GM04503 (cell line): ENCODE results near the gene MMP17.
"Not testable (repeated sequence)": the region's sequence is repeated elsewhere in the genome, so short reads cannot be mapped to it uniquely, and the experiment has no call there.

ENCODE experiments used
- DNase-seq: peaks from one replicate; pipeline ENCODE4 v3.0.0-alpha.2; 2012; ENCODE audit warnings: low read depth

MMP17 gene

DNA sequence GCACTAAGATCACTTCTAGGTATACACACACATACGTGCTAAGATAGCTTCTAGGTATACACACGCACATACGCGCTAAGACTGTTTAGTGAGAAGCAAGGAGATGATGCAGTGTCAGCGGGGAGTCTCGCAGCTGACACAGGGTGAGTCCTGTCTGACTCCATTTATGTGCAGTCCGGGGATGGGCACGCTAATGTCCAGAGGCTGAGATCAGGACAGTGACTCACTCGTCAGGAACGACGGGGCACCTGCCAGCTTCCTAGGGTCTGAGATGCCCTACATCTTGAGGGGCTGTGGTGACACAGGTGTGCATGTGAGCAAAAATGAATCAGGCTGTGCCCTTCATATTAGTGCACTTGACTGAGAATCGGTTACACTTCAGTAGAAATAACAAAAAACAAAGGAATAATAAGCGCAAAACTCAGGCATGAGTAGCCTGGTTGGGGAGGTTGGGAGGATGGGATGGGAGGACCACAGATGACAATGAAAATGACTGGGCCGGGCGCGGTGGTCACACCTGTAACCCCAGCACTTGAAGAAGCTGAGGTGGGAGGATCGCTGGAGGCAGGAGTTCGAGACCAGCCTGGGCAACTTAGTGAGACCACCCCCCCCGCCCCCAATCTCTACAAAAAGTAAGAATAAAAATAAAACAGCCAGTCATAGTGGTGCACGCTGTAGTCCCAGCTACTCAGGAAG is 37.1 kb downstream of the MMP17 start:
- no peak for DNase-seq

DNA sequence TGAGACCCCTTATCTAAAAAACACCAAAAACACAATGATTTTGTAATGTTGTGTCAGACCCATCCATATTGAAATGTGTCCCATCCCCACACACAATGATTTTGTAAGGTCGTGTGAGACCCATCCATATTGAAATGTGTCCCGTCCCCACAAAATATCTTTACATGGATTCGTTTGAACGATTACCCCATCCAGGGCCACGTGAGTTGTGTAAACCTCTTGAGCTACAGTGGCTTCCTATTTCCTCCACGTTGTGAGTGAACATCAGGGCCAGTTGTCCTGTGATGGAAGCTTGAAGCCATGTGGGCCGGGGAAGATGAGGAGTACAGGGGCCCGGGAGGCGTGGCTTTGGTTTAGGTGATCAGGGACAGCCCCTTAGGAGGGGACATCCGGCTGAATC is 39.3 kb downstream of the MMP17 start:
- no peak for DNase-seq

DNA sequence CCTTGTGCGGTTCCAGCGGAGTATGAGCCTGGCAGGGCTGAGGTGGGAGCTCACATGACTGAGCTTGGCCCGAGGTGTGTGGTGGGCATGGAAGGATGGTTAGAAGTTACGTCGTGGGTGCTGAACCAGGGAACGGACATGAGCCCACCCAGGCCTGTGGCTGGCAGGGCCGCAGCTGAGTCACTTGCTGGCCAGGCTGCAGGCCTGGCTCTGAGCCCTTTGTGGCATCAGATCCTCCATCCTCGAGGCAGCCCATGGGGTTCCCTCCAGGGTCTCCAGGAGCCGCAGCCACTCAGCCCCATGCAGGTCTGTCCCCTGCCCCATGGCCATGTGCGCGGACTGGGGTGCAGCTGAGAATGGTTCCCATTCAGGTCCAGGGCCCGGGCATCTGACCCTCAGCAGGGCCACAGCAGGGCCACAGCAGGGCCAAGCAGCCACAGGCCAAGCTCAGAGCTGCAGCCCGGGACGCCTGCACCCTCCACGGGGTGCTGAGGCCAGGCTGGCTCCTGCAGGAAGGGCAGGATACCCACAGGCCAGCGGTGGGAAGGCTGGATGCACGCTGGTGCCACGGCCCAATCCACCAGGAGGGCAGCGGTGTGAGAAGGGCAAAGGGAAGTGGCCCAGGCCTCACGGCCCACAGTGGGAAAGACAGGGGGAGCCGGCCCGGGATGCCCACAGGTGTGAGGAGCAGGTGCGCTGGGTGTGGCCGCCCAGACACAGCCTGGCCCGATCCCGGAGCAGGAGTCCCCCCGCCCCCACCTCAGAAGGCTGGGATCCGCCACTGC is 39.9 kb downstream of the MMP17 start:
- DNase-seq, result no peak

DNA sequence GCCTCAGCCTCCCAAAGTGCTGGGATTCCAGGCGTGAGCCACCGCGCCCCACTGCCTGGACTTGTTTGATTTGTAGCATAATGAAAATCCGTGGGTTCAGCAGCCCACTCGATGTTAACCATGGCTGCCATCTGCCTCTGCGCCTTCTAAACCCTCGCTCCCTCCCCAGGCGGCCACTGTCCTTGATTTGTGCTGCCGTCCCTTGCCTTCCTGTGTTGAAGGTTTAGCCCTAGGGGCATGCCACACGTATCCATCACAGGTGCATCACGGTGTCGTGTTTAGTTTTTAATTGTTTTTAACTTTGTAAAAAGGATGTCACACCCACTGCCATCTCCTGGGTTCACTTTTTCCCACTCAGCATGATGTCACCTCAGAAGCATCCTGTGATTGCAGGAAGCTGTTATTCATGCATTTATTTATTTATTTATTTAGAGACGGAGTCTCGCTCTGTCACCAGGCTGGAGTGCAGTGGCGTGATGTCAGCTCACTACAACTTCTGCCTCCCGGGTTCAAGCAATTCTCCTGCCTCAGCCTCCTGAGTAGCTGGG is 41.8 kb downstream of the MMP17 start:
- DNase-seq, result peak; percentile 48

DNA sequence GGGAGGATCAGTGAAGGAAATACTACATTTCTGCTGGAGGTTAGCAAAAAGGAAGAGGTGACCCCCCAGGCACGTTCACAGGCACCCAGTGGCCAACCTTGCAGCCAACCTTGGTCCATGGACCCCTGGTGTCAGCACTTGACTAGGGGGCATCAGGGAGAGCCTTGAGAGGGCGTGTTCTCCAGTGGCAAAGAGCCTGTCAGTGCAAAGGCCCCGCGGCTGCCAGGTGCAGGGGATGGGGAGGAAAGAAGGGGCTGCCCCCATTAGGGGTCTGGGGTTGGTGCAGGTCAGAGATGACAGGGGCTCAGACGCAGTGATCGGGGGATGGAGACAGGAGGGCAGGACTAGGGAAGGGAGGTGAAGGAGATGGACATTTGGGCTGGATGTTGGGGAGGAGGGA is 43.5 kb downstream of the MMP17 start:
- DNase-seq, result no peak

DNA sequence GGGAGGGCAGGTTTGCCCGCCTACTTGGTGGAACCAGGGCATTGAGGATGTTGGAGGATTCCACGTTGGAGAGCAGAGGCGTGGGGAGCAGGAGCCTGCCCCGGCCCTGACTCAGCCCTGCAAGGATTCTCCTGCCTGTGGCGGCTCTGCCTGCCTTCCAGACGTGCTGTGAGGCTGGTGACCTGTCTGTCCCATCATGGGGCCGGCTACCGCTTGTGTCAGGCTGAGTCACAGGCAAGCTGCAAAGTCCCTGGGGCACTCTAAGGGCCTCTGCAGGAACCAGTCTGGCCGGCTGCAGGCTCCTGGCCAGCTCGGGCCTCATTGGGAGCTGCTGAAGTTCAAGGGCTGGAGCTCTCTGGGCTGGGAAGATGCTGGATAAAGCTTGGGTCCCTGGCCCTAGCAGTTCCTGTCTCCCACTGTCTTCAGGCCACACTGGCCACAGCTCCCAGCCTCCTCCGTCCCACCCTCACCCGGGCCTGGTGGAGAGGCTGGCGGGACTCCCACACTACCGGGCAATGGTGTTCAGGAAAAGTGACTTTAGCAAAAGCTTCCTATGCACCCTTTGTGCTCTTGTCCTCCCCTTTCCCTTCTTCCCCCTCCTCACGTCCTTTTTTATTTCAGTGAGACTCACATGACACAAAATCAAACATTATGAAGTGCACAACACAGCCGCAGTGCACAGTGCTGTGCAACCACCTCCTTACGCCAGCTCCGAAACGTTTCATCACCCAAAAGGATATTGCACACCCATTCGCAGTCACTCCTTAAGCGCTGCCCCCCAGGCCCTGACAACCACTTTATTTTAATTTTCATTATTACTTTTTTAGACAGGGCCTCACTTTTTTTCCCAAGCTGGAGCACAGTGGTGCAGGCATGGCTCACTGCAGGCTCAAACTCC is 44.2 kb downstream of the MMP17 start:
- DNase-seq, result peak; percentile 75

DNA sequence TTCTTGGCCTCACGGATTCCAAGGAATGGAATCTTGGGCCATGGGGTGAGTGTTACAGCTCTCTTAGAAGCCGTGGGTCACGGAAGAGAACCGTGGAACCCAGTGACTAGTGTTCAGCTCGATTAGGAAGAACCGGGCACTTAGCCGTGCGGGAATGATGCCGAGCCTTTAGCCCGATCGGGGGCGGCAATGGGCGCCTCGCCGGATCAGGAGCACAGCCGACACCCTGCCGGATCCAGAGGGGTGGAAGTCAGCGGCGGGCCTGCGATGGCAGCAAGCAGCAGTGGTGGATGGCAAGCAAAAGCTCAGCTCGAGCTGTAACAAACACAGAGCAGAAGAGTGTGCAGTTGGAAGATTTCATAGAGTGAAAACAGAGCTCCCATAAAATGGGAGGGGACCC is 45.1 kb downstream of the MMP17 start:
- DNase-seq, result no peak

DNA sequence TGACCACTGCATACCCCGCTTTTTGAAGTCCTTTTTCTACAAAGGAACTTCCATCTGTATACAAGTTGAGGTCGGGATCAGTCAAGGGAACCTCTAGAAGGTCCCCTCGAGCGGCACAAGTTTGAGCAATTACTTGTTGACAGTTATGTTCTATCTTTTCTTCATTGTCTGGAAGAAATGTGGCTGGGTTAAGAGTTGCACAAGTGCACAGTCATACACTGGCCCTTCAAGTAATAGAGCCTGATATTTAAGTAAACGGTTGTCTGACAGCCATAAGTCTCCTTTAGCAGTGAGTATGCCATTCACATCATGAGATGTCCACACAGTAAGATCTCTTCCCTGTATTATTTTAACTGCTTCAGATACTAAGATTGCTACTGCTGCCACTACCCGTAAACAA is 46.8 kb downstream of the MMP17 start:
- not testable (repeated sequence) for DNase-seq

DNA sequence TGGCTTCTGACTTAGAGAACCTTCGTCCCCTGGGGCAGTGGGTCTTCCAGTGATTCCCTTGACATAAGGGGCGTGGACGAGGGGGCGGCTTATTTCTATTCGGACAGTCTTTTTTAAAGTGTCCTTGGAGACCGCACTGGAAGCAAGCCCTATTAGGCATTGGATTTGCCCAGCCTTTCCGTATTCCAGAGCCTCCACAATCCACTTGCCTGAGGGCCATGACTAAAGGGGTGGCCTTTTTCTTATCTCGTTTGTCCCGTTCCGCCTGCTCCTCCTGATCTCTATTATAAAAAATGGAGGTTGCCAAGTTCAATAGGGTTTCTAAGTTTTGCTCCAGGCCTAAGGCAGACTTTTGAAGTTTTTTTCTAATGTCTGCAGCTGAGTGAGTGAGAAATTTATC is 49.0 kb downstream of the MMP17 start:
- DNase-seq, result not testable (repeated sequence)

DNA sequence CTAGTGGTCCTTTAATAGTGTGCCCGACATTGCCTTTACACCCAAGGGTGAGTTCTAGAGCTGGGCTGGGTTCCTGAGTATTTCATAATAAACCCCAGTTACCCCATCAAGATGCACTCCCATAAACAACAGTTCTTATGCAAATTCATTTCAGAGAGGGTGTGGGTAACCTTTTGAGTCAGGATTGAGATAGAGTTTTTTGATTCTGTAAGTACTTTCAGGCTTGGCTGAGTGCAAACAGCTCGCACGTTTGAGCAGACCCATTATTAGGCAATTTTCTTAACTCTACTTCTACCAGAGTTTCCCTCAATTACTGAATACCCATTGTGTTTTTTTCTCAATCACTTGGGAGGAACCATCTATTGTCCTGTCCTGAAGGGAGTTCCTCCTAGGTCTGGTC is 50.2 kb downstream of the MMP17 start:
- not testable (repeated sequence) for DNase-seq

DNA sequence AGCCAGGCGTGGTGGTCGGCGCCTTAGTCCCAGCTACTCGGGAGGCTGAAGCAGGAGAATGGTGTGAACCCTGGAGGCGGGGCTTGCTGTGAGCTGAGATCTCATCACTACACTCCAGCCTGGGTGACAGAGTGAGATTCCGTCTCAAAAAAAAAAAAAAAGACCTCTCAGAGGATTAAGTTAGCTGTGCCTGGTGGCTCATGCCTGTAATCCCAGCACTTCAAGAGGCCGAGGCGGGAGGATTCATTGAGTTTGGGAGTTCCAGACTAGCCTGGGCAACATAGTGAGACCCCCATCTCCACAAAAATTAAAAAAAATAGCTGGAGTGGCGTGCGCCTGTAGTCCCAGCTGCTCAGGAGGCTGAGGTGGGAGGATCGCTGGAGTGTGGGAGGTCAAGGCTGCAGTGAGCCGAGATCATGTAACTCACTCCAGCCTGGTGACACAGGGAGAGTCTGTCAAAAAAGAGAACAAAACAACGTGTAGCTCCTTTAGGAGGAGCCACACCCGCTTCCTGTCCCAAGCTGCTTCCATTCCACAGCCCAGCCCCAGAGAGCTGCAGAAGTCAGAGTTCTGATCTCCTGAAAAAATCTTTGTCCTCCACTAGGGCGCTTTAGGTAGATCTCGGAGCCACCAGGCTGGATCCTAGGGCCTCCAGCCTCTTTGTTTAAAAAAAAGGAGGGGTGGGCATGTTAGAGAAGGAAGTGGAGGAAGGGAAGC is 54.8 kb downstream of the MMP17 start:
- no peak for DNase-seq

DNA sequence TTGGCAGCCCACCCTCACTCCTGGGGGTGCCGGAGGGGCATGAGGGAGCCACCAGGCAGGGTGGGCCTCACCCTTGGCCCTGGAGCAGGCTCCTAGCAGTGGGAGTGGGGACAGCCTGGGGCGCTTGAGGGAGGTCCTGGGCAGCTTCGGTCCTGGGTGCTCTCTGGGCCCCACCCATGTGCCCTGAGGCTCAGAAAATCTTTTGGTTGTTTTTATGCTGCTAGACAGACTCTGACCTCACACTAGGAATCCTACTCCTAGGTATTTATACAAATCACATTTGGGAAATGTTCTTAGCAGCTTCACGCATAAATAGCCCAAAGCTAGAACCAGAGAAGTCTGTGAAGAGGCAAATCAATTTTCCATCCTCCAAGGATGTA is 55.3 kb downstream of the MMP17 start:
- DNase-seq, result no peak

DNA sequence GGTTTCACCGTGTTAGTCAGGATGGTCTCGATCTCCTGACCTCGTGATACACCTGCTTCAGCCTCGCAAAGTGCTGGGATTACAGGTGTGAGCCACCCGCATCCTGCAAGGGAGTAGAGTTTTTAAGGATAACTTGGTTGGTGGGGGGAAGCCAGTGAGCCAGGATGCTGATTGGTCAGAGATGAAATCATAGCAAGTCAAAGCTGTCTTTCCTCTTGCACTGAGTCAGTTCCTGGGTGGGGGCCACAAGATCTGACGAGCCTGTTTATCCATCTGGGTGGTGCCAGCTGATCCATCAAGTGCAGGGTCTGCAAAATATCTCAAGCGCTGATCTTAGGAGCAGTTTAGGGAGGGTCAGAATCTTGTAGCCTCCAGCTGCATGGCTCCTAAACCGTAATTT is 56.9 kb downstream of the MMP17 start:
- not testable (repeated sequence) for DNase-seq

DNA sequence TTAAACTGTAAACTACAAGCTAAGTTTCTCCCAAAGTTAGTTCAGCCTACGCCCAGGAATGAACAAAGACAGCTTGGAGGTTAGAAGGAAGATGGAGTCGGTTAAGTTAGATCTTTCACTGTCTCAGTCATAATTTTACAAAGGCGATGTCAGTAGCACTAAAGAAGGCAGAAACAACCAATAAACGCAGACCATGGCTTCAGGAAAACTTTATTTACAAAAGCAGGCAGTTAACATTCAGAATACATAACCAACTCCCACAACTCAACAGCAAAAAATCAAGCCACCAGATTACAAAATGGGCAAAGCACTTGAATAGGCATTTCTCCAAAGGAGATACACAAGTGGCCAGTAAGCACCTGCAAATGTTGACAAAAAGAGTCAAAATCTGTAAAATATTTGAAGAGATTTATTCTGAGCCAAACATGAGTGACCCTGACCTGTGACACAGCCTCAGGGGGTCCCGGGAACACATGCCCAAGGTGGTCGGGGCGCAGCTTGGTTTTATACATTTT is 57.4 kb downstream of the MMP17 start:
- DNase-seq, result no peak

DNA sequence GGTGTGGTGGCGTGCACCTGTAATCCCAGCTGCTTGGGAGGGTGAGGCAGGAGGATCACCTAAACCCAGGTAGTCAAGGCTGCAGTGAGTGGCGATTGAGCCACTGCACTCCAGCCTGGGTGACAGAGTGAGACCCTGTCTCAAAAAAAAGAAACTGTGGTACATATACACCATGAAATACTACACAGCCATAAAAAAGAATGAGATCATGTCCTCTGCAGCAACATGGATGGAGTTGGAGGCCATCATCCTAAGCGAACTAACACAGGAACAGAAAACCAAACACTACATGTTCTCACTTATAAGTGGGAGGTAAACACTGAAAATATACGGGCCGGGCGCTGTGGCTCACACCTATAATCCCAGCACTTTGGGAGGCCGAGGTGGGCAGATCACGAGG is 63.5 kb downstream of the MMP17 start:
- not testable (repeated sequence) for DNase-seq

DNA sequence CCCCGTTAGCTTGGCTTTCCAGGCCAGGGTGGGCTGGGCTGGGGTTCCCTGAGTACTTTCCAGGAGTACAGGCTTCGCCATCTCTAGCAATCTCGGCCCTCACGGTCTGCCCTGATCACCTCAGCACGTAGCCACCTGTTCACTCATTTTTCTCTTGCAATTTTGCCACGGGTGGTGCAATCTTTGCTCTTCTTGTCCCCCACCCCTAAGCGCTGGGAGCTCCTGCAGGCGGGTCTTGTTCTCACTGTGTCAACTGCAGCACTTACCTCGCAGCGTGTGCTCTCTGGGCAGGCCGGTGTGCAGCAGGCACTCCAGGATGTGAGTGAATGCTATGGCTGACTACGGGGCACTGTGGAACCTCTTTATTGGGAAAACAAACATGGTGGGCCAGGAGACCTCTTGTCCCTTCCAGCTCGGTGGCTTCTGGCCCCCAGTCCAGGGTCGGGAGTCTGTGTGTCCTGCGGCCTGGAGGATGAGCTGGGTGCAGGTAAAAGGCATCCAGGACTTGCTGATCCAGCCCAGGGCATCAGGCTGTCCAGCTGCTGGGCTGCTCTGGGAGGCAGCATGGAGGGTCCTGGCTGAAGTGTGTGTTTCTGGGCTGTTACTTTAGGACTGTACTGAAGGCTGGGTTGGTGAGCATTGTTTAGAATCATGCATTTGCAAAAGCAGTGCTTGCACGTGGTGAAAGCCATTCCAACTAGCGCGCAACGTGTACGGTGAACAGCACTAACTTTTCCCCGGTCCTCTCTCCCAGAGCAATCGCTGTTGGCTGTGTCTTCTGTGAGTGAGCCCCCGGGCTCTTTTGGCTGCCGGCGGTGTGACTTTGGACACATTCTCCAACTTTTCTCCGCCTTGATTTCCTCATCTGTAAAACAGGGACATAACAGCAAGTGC is 64.8 kb downstream of the MMP17 start:
- no peak for DNase-seq

DNA sequence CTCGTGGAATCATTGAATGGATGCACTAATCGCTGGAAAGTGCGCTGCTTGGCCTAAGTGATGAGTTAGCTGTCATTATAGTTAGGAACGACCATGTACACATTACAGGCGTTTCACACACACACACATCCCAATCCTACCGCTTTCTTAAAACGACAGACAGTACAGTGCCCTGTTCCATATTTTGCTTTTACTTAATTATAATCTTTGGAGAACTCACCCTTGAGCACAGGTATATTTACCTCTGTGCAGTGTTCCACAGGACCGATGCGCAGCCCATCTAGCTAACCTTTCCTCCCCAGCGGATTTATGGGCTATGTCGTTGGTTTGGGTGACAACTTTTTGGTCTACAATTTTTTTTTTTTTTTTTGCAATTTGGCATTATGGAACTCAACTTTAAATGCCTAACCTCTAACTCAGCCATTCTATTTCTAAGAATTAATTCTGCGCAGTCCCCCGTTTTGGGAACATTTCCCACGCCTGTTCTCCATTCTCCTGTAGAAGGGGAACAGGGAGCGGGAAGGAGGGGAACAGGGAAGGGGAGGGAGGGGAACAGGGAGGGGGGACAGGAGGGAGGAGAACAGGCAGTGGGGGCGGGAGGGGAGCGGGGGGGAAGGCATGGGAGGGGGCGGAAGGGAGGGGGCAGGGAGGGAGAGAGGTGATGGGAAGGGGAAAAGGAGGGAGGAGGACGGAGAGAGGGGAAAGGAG is 65.6 kb downstream of the MMP17 start:
- DNase-seq, result no peak

DNA sequence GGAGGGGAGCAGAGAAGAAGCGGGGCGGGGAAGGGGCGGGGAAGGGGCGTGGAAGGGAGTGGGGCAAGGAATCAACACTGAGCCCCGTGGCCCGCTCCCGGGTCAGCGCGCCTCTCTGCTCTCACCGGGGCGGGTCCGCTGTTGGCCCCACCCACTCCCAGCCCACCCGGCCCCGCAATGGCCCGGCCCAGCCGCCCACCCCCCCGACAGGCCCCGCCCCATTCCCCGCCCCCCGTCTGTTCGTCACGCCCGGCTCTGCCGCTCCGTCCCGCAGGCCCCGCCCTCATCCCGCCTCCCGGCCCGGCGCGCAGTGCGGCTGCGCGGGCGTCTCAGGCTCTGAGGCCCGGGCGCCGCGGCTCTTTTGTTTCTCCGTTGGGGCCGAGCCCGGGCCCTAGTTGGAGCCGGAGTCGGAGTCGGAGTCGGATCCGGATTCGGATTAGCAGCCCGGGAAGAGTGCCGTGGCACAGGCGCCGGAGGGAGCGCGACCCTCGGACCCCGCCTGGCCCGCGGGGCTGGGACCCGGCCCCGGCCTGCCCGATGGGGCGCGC is 66.2 kb downstream of the MMP17 start, which contains the start of gene ULK1:
Gene ULK1, plus strand, starts transcription at position 310 of the 548 bp plus-strand sequence. CDS start 380 bp downstream, outside the sequence.
- peak; percentile 27 for DNase-seq

DNA sequence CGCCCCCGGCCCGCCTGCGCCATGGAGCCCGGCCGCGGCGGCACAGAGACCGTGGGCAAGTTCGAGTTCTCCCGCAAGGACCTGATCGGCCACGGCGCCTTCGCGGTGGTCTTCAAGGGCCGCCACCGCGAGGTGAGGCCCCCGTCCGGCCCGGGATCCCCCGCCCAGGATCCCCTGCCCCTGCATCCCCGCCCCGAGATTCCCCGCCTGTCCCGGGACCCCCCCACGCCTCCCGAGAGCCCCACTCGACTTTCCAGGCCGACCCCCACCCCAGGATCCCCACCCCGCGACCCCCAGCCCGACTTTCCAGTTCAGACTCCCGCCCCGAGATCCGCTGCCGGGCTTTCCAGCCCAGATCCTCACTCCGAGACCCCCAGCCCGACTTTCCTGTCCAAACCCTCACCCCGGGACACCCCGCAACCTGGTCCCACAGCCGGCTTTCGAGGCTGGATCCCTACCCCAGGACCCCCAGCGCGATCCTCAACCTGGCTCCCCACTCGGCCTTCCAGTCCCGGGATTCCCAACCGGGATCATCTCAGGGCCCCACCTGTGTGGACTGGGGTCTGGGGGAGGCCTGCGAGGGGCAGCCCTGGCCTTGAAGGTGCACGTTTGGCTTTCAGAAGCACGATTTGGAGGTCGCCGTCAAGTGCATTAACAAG is 66.9 kb downstream of the MMP17 start:
- no peak for DNase-seq
